H1 (cell line): ENCODE data around the gene ATXN2. TPM values are rescaled to one million over a fixed set of nuclear protein-coding genes. Genes with fewer than 3 reads are reported as not detected.

ENCODE experiments used
- CTCF ChIA-PET: fragments of 300-600 bp; sonication (Branson Sonifier 250); formaldehyde crosslinking; loops from one replicate; lab custom pipeline; 2021; ENCODE audit not compliant: partially characterized antibody; lab: Charles Lee
- POLR2A ChIA-PET: fragments of 300-600 bp; sonication (Branson Sonifier 250); formaldehyde crosslinking; loops from one replicate; lab custom pipeline; 2021; ENCODE audit warnings: inconsistent platforms; ENCODE audit not compliant: partially characterized antibody; lab: Charles Lee
- DNase-seq, 2 experiments: peaks; one replicate each; pipeline versions ENCODE4 v3.0.0 to v3.0.0-alpha.2; 2010 to 2022; ENCODE audit warnings: low spot score in 2 of 2, low read depth in 1 of 2, mixed read lengths in 1 of 2
- FAIRE-seq: peaks from 2 replicates; lab custom pipeline; 2011; peaks lifted over from hg19 to GRCh38; lab: Jason Lieb, UNC
- H2AFZ ChIP-seq: 2 replicates; pipeline ENCODE4 v1.8.1; 2012; ENCODE audit warnings: low read length, inconsistent platforms
- H2AK5ac ChIP-seq: 2 replicates; pipeline ENCODE4 v1.6.1; 2013; ENCODE audit warnings: low read depth, low read length
- H2BK120ac ChIP-seq: replicated peaks from 2 replicates; pipeline ENCODE3; 2013; ENCODE audit warnings: low read depth, low read length, inconsistent platforms
- H2BK12ac ChIP-seq: 2 replicates; pipeline ENCODE4 v1.6.1; 2013; ENCODE audit warnings: low read depth, low read length
- H2BK15ac ChIP-seq: 2 replicates; pipeline ENCODE4 v1.6.1; 2013; ENCODE audit warnings: low read length
- H2BK20ac ChIP-seq: 2 replicates; pipeline ENCODE4 v1.6.1; 2013; ENCODE audit warnings: low read length
- H2BK5ac ChIP-seq: 2 replicates; pipeline ENCODE4 v1.6.1; 2013; ENCODE audit warnings: low read depth, low read length
- H3K14ac ChIP-seq: 2 replicates; pipeline ENCODE4 v1.6.1; 2013; ENCODE audit warnings: inconsistent platforms; ENCODE audit not compliant: insufficient read length
- H3K18ac ChIP-seq: 2 replicates; pipeline ENCODE4 v1.6.1; 2013; ENCODE audit warnings: low read length; ENCODE audit errors: extremely low read depth
- H3K23ac ChIP-seq: 2 replicates; pipeline ENCODE4 v1.6.1; 2013; ENCODE audit warnings: inconsistent platforms; ENCODE audit not compliant: insufficient read length
- H3K23me2 ChIP-seq: 2 replicates; pipeline ENCODE4 v1.6.1; 2013; ENCODE audit warnings: low read depth, low read length
- H3K27ac ChIP-seq: 2 replicates; pipeline ENCODE4 v1.6.1; 2011; ENCODE audit warnings: low read depth, low read length, inconsistent platforms
- H3K27me3 ChIP-seq, 4 experiments: replicated peaks in 1 of 4; 1 replicate in 1 of 4; 2 replicates in 3 of 4; pipeline versions ENCODE4 v1.6.1 to v1.8.1; 2011 to 2013; ENCODE audit warnings: low read length in 3 of 4, mild to moderate bottlenecking in 3 of 4, inconsistent platforms in 2 of 4, mixed read lengths in 2 of 4, moderate library complexity in 1 of 4; ENCODE audit not compliant: control insufficient read depth in 3 of 4, insufficient read depth in 3 of 4; ENCODE audit errors: extremely low read depth in 1 of 4
- H3K36me3 ChIP-seq, 4 experiments: 2 replicates each; pipeline versions ENCODE4 v1.6.1 to v1.8.1; 2011 to 2013; ENCODE audit warnings: mild to moderate bottlenecking in 4 of 4, low read length in 3 of 4, moderate library complexity in 2 of 4, control low read depth in 1 of 4, inconsistent platforms in 1 of 4; ENCODE audit not compliant: insufficient read depth in 4 of 4, control insufficient read depth in 2 of 4
- H3K4ac ChIP-seq: replicated peaks from 2 replicates; pipeline ENCODE3; 2013; ENCODE audit warnings: low read length, low read depth, mixed read lengths, inconsistent platforms; ENCODE audit not compliant: insufficient read length
- H3K4me1 ChIP-seq, 4 experiments: replicated peaks in 1 of 4; 1 replicate in 1 of 4; 2 replicates in 3 of 4; pipeline versions ENCODE4 v1.6.1 to v1.8.1; 2011 to 2013; ENCODE audit warnings: low read length in 3 of 4, inconsistent platforms in 2 of 4, mixed read lengths in 1 of 4; ENCODE audit not compliant: insufficient read depth in 4 of 4, control insufficient read depth in 3 of 4
- H3K4me2 ChIP-seq, 2 experiments: 2 replicates each; pipeline versions ENCODE4 v1.6.1 to v1.8.1; 2011 to 2013; ENCODE audit warnings: low read depth in 2 of 2, low read length in 2 of 2, control low read depth in 1 of 2, inconsistent platforms in 1 of 2, mild to moderate bottlenecking in 1 of 2; ENCODE audit not compliant: insufficient read depth in 1 of 2
- H3K4me3 ChIP-seq, 4 experiments: fragments of 200-600, 300-600 bp in 1 of 4; sonication (generic), shearing (Covaris generic), sonication (Bioruptor Twin) in 1 of 4; 2 replicates each; pipeline versions ENCODE4 v1.5.1 to v1.8.1; 2011 to 2016; ENCODE audit warnings: low read length in 4 of 4, low read depth in 3 of 4, control low read depth in 2 of 4, inconsistent platforms in 2 of 4, mild to moderate bottlenecking in 2 of 4, mixed read lengths in 1 of 4, moderate library complexity in 1 of 4; ENCODE audit not compliant: insufficient read depth in 2 of 4; ENCODE audit errors: extremely low read depth in 1 of 4
- H3K56ac ChIP-seq: replicated peaks from 2 replicates; pipeline ENCODE3; 2013; ENCODE audit warnings: low read depth, mild to moderate bottlenecking, mixed read lengths, low read length, inconsistent platforms; ENCODE audit not compliant: insufficient read length
- H3K79me1 ChIP-seq: 2 replicates; pipeline ENCODE4 v1.6.1; 2013; ENCODE audit warnings: low read depth, low read length, control low read depth
- H3K79me2 ChIP-seq, 2 experiments: 2 replicates each; pipeline versions ENCODE4 v1.6.1 to v1.8.1; 2012 to 2013; ENCODE audit warnings: low read length in 2 of 2, mild to moderate bottlenecking in 2 of 2, inconsistent platforms in 1 of 2; ENCODE audit not compliant: insufficient read depth in 2 of 2, control insufficient read depth in 1 of 2
- H3K9ac ChIP-seq, 4 experiments: replicated peaks in 1 of 4; 1 replicate in 1 of 4; 2 replicates in 3 of 4; pipeline versions ENCODE4 v1.6.1 to v1.8.1; 2011 to 2013; ENCODE audit warnings: low read depth in 3 of 4, low read length in 3 of 4, control low read depth in 2 of 4, mild to moderate bottlenecking in 2 of 4, moderate library complexity in 2 of 4, inconsistent platforms in 1 of 4; ENCODE audit errors: extremely low read depth in 1 of 4
- H3K9me3 ChIP-seq, 2 experiments: 2 replicates each; pipeline versions ENCODE4 v1.6.1 to v1.8.1; 2012 to 2013; ENCODE audit warnings: mild to moderate bottlenecking in 2 of 2, moderate library complexity in 2 of 2, control low read depth in 1 of 2, inconsistent platforms in 1 of 2, low read depth in 1 of 2, low read length in 1 of 2, mixed read lengths in 1 of 2; ENCODE audit not compliant: insufficient read depth in 2 of 2
- H4K20me1 ChIP-seq, 2 experiments: replicated peaks in 1 of 2; 2 replicates each; pipeline versions ENCODE3 to v1.8.1; 2011 to 2013; ENCODE audit warnings: inconsistent platforms in 2 of 2, low read length in 2 of 2, mild to moderate bottlenecking in 1 of 2; ENCODE audit not compliant: insufficient read depth in 2 of 2, control insufficient read depth in 1 of 2
- H4K5ac ChIP-seq: 2 replicates; pipeline ENCODE4 v1.6.1; 2013; ENCODE audit warnings: low read length, low read depth, mixed read lengths, inconsistent platforms; ENCODE audit not compliant: insufficient read length
- H4K8ac ChIP-seq: 2 replicates; pipeline ENCODE4 v1.8.0; 2013; ENCODE audit warnings: mild to moderate bottlenecking, moderate library complexity, low read length, inconsistent platforms; ENCODE audit not compliant: insufficient read depth; ENCODE audit errors: extremely low read depth
- H4K91ac ChIP-seq: replicated peaks from 2 replicates; pipeline ENCODE3; 2013; ENCODE audit warnings: low read length, mixed read lengths, inconsistent platforms; ENCODE audit not compliant: insufficient read length
- EP300 ChIP-seq, 2 experiments: IDR thresholded peaks; 1 replicate in 1 of 2; 2 replicates in 1 of 2; pipeline ENCODE4 v1.6.1; 2011 to 2012; ENCODE audit warnings: low read depth in 2 of 2, low read length in 2 of 2, mild to moderate bottlenecking in 2 of 2, borderline replicate concordance in 1 of 2, inconsistent platforms in 1 of 2, moderate library complexity in 1 of 2
- RAD21 ChIP-seq, 2 experiments: IDR thresholded peaks in 1 of 2; conservative IDR thresholded peaks in 1 of 2; 2 replicates each; pipeline ENCODE4 v1.6.1; 2011; ENCODE audit warnings: low read depth in 2 of 2, low read length in 2 of 2, improper control_type of control experiment in 1 of 2, inconsistent platforms in 1 of 2, mild to moderate bottlenecking in 1 of 2, moderate library complexity in 1 of 2
- WGBS, 2 experiments: shearing (Covaris generic) in 1 of 2; methylation state at CpG; one replicate each; pipeline versions ENCODE4 v1.1.6 to v1.1.7; 2013 to 2015; ENCODE audit warnings: low lambda C conversion rate in 2 of 2, mixed read lengths in 2 of 2, inconsistent platforms in 1 of 2, low coverage in 1 of 2, missing lambda C conversion rate in 1 of 2; ENCODE audit not compliant: insufficient replicate concordance in 2 of 2, insufficient coverage in 1 of 2, insufficient read length in 1 of 2; ENCODE audit errors: extremely low coverage in 1 of 2, missing lambda C conversion rate in 1 of 2; 5-methylcytosine and 5-hydroxymethylcytosine counted together
- polyA plus RNA-seq, 7 experiments: library from polyadenylated mRNA; depleted of rRNA in 3 of 7; stranded (reverse) in 5 of 7; unstranded in 2 of 7; fragments of >200 nt in 5 of 7; fragments of 200-250 nt in 2 of 7; gene quantifications; 1 replicate in 5 of 7; 2 replicates in 1 of 7; 4 replicates in 1 of 7; pipeline versions ENCODE4 v1.2.1 to v1.2.3, GENCODE V29; 2011 to 2013; ENCODE audit warnings: missing spikeins in 2 of 7, mixed read lengths in 2 of 7
- total RNA-seq: library from RNA; stranded (reverse); fragmentation: NEBNext Ultra II Directional; extraction: Animal tissue kit (Norgen Biotek cat#: 25700); gene quantifications from 2 replicates; pipeline ENCODE4 v1.2.1, GENCODE V29; 2021

ATXN2 gene
- total and polyA plus RNA-seq, 2 of the 8 experiments (the other 6 are each of a cell fraction or from before 2014, with no cell fraction given): 46.6 to 80.7 TPM

DNA sequence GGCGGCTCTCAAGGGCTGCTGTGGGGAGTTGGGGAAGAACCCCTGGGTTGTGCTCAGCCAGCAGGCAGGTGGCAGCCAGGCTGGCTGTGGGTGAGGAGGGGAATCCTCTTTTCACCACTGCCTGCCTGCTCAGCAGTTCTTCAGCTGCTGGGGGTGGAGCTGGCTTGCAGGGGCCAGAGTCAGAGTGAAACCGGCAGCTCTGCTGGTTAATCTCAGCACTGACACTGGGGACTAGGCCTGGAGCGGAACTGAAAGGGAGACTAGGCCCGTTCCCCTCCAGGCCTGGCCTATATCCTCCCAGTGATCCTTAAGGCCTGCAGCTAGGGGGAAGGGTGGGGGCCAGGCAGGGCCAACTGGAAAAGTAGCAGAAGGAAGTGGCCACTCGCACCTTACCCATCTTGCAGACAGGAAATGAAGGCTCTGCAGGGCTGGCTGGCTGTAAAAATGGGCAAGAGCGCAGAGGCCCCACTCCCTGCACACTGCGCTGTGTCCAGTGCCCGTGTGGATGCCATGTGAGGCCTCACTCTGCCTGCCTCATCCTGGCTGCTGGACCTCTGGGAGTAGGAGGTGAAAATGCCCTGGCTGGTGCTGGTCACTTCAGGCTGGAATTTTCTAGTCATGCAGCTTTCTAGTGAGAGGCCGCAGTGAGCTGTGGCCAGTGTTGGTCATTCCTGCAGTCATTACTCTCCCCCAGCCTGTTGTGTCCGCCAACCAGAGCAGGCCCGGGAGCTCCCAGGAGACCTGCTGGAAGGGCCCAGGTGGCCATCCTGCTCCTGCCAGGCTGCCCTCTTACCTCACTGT lies 154.0 kb downstream of the ATXN2 start:
- Histone ChIP-seq H3K4me3 (no peak overlapping the region), H3K23ac (no peak overlapping the region), H3K4me2 (no peak overlapping the region), H4K91ac (no peak overlapping the region), H3K27ac (peak overlapping the region; percentile 33; the same call in 1 of the 2 replicates), H2AK5ac (no peak overlapping the region; the same call in 1 of the 2 replicates), H3K27me3 (no peaks in the 10 kb centered on the region), H3K79me1 (peaks cover 13% of the 10 kb centered on the region), H3K9ac (peak overlapping the region in 2 of 4 experiments; percentile 26 to 29; a peak in 3 of 7 replicates), H2BK120ac (no peak overlapping the region), H3K79me2 (peaks cover 0 to 29% of the 10 kb centered on the region in 2 experiments; a peak in 2 of 4 replicates), H3K9me3 (no peaks in the 10 kb centered on the region), H3K4me1 (peaks cover 0 to 19% (median 10%) of the 10 kb centered on the region in 4 experiments; a peak in 6 of 7 replicates), H4K8ac (no peak overlapping the region; the same call in 1 of the 2 replicates), H3K14ac (no peak overlapping the region), H3K4ac (no peak overlapping the region), H4K5ac (no peak overlapping the region), H2BK5ac (peak overlapping the region; percentile 61), H2BK20ac (no peak overlapping the region), H3K56ac (no peak overlapping the region), H3K23me2 (no peaks in the 10 kb centered on the region), H4K20me1 (peaks cover 19 to 24% of the 10 kb centered on the region in 2 experiments), H2BK15ac (no peak overlapping the region), H3K18ac (no peak overlapping the region), H2BK12ac (no peak overlapping the region), H3K36me3 (peaks cover 12 to 28% (median 25%) of the 10 kb centered on the region in 4 experiments), H2AFZ (no peak overlapping the region)
- FAIRE-seq: no peak
- TF ChIP-seq EP300 (IDR thresholded peaks at IDR 0.05; ENCODE audit: borderline replicate concordance in 1 of 2, low read depth in 2 of 2, low read length in 2 of 2) (no peak), RAD21 (IDR thresholded peaks at IDR 0.05 in 1 of 2, conservative IDR thresholded peaks at IDR 0.05 in 1 of 2; ENCODE audit: low read depth in 2 of 2, low read length in 2 of 2) (0 out of 4 replicates have a peak, but pooled peaks of 1 of the 2 experiments have one; percentile 3)
- CTCF ChIA-PET: interaction anchor here (1.0 to 31.7 kb wide), 9 partner anchors 10 to 114 kb away, joined by 3 to 838 read pairs (median 5); partner anchors contain the start of gene SH2B3
- 91% methylated on average over 10 of the region's 11 CpGs; no CpG with 5 or more reads in 1 of the 2 experiments for WGBS, 2 experiments
- DNase-seq: peak in 1 of 2 experiments; percentile 48
- POLR2A ChIA-PET: interaction anchor here (1.1 to 5.3 kb wide), 10 partner anchors 8 to 48 kb away, joined by 3 to 29 read pairs (median 12); no protein-coding TSS in a partner anchor
